Activated gamma-delta T cell treated with Interleukin-2 at 50 U/mL for 16 hours (primary cell): ENCODE data around the gene LRP2.
"Not testable (repeated sequence)": the region's sequence is repeated elsewhere in the genome, so short reads cannot be mapped to it uniquely, and the experiment has no call there.

Source experiments
- DNase-seq: peaks from one replicate; pipeline ENCODE4 v3.0.0-alpha.2; 2020

LRP2 gene

GRCh38 chr2:169172151-169172735 lies 190.1 kb downstream of the LRP2 start:
- DNase-seq, result no peak

GRCh38 chr2:169165791-169166190 lies 196.5 kb downstream of the LRP2 start:
- no peak for DNase-seq

- no peak for DNase-seq
Observed at GRCh38 chr2:169164311-169164710, 198.0 kb downstream of the LRP2 start.

GRCh38 chr2:169162613-169163012 lies 199.7 kb downstream of the LRP2 start:
- DNase-seq, result no peak

DNA sequence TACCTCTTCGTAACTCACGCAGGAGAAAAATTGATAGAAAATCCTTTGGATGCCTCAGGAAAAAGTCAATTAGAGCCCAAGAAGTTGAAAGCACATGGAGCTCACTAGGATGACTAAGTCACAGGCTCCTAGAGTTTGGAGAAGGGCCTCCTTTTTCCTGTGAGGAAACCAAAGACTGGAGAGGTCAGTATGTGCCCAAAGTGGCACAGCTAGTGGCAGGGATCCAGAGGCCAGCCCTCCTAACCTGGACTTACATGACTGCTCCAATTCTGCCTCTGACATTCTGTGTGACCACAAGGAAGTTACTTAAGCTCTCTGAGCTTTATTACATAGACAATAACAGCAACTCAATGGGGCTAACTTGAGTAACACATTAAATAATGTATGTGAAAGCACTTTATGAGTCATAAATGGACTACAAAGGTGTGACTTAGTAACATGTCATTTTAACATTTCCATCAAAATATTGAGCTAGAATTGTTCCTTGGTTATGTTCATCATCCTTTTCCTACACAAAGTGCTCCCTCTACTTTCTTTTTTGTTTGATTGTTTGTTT lies 201.3 kb downstream of the LRP2 start:
- DNase-seq, result no peak

DNA sequence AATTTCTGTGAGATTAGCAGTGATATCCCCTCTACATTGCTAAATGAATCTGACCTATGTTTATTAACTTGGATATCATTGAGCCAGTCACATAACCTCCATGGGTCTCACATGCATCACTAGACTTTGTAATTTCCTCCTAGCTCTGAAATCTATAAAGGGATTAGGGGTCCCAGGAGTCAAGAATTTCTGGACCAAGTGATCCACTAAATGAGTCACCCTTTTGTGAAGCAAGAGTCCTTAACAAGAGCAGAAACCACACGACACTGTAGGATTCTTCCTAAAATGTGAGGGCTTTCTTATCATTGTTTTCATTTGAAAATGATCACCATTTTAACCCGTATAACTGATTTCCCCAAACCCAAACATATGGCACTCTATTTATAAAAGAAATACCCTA lies 202.6 kb downstream of the LRP2 start:
- DNase-seq, result no peak

- DNase-seq, result no peak
Observed at GRCh38 chr2:169158874-169159273, 203.5 kb downstream of the LRP2 start.

DNA sequence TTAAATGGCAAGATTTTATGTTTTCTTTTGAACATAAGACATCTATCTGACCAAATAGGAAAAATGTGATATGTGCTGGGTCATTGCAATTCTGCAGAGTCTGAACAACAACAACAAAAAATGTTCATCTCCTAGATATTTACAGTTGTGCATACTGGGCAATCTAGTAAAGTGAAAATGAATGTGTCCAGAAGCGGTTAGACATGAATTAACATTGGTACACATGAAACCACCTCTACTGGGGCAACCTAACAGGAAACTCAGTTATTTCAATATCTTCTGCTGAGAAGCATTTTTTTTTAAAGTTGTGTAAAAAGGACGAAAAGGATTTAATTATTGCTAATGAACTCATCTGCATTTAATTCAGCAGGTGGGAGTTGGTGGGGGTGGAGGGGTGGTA lies 216.1 kb downstream of the LRP2 start:
- no peak for DNase-seq

GRCh38 chr2:169143998-169144397 lies 218.3 kb downstream of the LRP2 start:
- DNase-seq, result no peak

DNA sequence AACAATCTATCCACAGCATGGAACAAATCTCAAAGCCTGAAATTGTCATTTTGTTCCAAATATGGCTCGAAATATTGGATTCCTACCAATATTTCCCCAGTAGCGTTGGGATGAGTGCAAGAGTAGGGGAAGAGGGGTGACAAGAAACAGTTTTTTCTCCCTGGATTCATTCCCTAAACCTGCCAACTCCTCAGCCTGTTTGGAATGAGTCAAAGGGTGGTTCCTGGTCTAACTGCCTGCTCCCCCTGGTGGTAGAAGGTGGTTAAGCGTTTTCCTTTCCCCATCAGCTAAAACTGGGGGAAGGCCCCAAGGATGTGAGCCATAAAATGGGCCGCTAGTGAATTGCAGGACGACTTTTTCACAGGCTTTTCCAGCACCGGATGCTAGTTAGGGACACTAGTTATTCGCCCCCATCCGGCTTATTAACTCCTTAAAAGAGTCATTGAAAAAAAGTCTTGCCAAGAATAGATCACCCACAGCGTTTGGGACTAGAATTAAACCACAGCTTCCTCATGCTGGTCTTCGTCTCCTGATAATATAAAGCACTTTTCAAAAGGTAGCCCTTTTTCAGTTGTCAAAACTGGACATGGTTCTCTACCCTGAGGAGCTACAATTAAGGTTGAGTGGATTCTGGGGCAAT lies 220.5 kb downstream of the LRP2 start:
- DNase-seq, result peak; percentile 64

DNA sequence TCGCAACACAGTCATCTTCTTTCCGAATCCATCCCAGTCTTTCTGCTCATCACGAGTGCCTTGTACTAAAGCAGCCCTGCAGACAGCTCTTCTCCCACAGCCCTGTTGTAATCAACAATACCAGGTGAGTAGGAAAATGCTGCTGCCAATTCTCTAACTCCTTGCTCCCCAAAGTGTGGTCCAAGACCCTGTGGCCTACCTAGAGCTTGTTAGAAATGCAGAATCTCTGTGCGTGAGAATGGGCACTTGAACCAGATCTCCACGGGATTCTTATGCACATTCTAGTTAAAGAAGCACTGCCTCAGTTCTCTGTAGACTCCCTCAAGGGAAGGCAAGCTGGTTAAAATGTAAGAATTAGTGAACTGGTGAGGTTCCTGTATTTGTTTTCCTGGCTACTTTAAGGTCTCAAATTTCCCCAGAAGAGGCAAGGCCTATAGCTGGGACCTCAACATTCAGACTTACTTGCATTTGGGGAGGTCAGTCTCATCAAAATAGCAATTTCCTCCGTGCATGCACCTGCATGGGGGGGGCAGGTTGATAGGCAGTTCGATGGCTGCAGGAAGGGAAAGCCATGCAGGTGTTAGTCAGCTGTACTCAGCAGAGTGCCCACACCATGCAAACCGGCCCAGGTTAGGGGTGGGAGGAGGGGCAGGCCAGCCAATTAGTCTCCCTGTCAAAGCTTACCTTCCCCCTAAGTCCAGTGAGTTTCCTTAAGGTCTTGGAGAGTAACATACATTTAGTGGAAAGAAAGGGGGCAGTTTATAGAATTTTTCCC lies 222.2 kb downstream of the LRP2 start:
- no peak for DNase-seq

- DNase-seq, result no peak
Observed at GRCh38 chr2:169139145-169139544, 223.2 kb downstream of the LRP2 start.

GRCh38 chr2:169137924-169138323 lies 224.4 kb downstream of the LRP2 start:
- no peak for DNase-seq

DNA sequence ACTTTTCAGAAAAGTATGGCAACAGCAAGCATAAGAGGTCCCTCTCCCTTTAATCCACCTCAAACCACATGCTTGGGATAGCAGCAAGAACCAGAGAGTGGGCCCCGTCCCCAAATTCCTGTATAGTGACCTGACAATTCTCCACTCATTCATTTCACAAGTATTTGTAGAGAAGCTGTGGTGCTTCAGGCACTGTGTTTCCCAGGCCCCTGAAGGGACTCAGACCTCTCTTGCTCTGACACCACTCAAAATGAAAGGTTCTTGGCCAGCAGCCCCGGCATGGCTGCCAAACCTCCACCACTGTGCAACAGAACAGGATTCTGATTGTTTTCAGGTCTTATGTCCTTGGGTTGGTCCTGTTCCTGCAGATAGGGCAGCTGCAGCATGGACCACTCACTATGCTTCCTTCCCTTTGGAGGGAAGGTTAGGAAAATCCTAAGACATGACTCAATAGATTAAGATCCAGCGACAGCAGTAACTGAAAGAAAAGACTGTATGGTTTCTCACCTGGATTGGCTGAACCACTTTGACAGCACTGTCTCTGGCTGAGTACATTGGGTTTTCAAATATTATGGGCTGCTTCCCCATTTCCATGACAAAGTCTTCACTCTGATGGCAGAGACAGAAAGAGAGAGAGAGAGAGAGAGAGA lies 225.3 kb downstream of the LRP2 start:
- DNase-seq, result no peak

DNA sequence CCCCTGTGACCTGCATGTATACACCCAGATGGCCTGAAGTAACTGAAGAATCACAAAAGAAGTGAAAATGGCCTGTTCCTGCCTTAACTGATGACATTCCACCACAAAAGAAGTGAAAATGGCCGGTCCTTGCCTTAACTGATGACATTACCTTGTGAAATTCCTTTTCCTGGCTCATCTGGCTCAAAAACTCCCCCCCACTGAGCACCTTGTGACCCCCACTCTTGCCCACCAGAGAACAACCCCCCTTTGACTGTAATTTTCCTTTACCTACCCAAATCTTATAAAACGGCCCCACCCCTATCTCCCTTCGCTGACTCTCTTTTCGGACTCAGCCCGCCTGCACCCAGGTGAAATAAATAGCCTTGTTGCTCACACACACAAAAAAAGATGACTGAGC lies 225.9 kb downstream of the LRP2 start:
- DNase-seq, result not testable (repeated sequence)

DNA sequence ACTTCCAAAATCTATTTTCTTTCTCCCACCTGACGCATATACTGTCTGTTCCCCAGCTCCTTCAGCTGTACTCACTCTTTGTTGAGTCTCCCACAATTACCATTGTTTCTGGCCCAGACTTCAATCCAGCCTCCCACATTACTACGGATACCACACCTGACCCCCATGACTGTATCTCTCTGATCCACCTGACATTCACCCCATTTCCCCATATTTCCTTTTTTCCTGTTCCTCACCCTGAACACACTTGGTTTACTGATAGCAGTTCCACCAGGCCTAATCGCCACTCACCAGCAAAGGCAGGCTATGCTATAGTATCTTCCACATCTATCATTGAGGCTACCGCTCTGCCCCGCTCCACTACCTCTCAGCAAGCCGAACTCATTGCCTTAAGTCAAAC lies 228.1 kb downstream of the LRP2 start:
- DNase-seq, result not testable (repeated sequence)

DNA sequence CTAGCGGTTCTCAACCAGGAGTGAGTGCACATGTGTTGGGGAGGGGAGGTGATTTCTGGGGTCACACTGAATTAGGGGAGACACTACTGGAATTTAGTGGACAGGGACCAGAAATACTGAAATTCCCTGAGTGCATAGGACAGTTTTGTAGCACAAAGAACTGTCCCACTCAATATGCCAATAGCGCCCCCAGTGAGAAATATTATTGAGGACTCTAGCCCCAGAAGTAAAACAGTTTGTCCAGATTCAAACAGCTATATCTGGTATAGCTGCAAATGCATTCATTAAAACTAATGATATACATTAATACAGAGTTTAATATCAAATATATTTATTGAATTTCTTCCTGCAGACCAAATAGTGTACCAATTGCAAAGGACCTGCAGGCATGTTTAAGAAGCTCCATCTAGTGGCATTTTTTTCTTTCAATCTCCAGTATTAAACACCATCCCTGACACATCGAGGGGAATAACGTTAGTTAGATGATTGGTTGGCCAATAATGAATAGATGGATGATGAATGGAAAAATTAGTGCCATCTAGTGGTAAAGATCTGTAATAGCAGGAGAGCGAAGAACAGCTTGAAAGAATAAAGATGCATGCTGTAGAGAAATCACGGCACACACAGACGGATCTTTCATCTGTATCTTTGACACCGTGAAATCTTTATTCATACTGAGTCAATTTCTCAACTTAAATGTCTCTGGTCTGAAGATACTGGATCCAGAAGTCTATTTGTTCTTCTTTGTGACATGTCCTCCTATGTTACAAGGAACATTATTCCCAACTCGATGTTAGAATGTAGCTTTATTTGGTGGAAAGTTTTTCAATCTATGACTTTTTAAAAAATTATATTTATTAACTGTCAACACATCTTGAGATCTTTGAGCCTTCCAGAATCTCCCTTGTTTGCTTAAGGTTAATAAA lies 230.5 kb downstream of the LRP2 start:
- no peak for DNase-seq

- DNase-seq, result no peak
Observed at GRCh38 chr2:169129703-169130243, 232.6 kb downstream of the LRP2 start.

- no peak for DNase-seq
Observed at GRCh38 chr2:169119851-169120250, 242.5 kb downstream of the LRP2 start.

GRCh38 chr2:169119123-169119760 lies 243.1 kb downstream of the LRP2 start:
- no peak for DNase-seq

GRCh38 chr2:169118060-169118459 lies 244.3 kb downstream of the LRP2 start:
- no peak for DNase-seq
